Measurements from ENCODE around the gene ST3GAL4.
"Not testable (repeated sequence)": the region's sequence is repeated elsewhere in the genome, so short reads cannot be mapped to it uniquely, and the experiment has no call there.

Gene ST3GAL4

DNA sequence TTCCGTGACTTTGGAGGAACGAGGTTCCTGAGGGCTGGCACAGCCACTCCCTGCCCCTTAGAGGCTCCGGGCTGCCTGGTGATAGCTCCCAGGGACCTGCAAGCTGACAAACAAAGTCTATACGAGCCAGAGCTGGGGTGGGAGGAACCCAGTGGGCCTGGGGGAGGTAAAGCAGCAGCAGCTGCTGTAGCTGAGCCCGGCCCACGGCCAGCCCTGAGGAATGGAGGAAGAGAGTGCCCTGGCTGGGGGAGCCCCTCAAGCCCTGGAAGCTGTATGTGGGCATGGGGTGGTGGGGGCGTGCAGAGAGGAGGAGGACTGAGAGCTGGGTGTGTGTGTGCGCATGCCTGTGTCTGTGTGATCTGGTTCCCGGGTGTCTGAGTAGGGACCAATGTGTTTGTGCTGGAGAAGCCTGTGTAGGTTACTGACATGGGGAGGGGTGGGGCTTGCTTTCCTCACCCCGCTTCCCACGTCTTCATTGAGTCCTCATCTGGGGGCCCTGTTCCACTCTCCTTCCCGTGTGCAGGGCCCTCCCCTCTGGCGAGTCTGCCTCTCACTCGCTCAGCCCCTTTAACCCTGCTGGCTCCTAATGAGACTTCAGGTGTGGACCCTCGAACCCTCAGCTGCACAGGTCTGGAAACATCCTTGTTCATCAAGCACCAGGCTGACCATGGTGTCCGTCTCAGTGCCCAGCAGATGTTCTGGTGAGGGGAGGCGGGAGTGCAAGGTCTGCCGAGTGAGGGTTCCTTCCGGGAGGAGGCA is 10.8 kb downstream of the ST3GAL4 start:
- no peak for DNase-seq

GRCh38 chr11:126366823-126367654 is 11.6 kb downstream of the ST3GAL4 start:
- not testable (repeated sequence) for DNase-seq

DNA sequence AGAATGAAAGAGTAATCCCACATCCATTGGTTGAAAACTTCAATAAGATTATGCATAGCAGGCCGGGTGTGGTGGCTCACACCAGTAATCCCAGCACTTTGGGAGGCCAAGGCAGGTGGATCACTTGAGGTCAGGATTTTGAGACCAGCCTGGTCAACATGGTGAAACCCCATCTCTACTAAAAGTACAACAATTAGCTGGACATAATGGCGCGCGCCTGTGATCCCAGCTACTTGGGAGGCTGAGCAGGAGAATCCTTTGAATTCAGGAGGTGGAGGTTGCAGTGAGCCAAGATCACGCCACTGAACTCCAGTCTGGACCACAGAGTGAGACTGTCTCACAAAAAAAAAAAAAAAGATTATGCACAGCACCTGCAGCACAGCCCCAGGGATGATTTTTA is 12.3 kb downstream of the ST3GAL4 start:
- DNase-seq = not testable (repeated sequence)

DNA sequence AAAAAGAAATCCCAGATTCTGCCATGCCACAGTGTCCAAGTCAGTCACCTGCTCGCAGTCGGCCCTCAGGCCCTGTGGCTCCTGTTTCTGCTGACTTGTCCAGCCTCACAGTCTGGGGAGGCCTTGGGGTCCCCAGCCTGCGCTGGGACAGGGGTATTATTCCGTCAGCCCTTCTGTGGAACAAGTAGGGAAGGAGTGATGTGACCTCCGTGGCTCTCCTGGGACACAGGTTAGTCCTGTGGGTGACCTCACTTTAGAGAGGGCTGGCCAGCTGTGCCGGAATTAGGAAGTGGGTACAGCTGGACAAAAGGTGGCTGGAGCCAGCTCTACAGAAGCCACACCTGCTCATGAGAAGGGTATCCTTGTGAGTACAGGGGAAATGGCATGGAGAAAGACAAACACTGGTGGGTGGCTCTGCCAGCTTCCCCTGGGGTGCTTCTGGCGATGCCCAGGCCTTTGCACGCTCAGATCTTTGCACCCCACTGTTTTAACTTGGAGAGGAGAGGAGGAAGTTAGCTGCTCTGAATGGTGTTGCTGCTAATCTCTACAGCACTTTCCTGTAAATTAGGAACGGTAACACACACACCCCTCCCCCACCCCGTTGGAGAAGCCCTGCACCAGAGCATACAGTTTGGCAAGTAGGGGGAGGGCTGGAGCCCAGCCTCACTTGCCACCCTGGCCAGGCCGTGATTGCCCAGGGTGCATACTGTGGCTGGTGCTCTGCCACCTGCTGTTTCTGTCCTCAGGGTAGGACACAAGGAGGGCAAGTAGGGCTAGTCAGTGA is 13.0 kb downstream of the ST3GAL4 start:
- DNase-seq = peak; percentile 87

DNA sequence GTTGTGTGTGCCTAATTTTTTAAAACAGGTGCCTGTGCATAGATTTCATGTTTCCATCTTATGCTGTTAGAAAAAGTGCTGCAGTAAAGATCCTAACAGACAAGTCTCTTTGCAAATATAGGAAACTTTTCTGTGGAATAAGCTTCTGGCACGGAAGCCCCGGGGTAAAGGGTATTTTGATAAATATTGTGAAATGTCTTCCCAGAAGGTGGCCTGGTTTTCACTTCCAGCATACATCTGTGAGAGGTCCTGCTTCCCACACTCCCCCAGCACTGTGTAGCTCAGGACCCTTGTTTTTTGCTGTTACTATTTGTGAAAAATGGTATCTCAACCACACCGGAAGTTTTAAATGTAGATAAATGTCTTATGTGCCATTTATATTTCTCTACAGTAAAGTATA is 14.5 kb downstream of the ST3GAL4 start:
- DNase-seq = no peak

DNA sequence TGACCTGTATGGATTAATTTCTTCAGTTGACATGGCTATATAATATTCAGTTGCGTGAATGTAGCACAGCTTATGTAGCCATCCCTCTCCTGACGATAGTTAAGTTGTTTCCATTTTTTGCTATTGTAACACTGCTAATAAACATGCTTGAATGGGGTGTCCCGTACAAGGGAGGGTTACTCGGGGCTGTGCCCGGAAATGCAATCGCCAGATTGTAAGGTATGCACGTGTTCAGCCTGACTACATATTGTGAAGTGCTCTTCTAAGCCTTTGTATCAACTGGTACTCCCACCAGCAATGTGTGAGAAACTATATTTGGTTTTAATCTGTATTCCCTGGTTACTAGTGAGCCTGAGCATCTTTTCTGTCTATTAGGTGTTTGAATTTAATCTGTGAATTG is 16.1 kb downstream of the ST3GAL4 start:
- DNase-seq = no peak

DNA sequence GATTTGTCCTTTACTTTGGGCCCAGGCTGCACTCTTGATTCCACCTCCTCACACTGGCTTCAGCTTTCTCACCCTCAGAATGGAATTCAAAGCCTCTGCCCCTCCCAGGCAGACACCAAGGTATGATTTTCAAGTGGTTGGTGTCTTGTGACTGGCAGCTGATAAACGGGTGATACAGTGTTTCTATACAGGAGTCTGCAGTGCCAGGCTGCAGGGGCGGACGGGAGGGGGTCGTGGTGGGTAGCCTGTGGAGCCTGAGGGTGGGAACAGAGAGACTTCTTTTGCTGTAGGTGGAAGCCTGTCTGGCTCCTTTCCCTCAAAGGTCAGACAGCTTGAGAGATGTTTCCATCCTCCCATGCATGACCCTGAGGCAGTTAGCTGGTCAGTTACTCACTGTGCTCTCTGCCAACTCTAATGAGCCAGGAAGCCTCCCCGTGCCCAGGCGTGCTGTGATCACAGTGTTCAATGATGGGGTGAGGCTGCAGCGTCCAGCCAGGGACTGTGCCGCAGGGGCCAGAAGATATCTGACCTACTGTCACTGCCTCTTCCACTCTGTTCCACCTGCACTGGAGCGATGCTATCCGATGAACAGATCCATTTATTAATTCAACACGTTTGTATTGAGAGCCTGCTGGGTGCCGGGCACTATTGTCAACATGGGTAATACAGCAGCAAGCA is 18.0 kb downstream of the ST3GAL4 start:
- not testable (repeated sequence) for DNase-seq

DNA sequence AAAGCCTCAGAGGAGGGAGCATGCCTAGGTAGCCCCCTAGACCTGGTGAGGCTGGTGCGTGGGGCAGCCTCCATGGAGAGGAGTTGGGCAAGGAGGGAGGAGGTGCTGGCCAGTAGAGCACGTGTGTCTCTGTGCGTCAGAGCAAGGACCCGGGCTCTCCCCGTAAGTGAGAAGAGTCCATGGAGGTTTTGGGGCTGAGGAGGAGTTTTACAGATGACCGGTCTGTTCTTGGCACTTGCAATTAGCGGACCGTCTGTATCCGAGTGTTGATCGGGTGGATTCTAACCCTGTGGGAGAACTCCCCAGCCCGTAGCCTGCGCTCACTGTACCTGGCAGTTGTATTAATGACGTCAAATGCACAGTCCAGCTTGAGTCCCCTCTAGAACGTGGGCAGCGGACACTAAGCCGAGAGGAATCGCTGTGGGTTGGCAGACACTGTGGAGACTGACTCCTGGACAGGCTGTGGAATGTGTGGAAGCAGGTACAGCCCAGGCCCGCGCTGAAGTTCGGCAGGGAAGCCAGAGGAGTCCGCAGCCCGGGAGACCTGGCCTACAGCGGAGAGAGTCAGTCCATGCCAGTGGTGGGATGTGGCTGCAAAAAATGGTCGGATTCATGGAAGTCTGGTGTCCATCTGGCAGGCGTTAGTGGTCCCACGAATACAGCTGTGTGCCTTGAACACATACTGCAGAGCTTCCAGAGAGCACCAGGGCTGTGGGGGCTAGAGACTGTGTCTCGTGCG is 19.2 kb downstream of the ST3GAL4 start:
- not testable (repeated sequence) for DNase-seq

- no peak for DNase-seq
Measured at GRCh38 chr11:126375726-126376125, 20.2 kb downstream of the ST3GAL4 start.

DNA sequence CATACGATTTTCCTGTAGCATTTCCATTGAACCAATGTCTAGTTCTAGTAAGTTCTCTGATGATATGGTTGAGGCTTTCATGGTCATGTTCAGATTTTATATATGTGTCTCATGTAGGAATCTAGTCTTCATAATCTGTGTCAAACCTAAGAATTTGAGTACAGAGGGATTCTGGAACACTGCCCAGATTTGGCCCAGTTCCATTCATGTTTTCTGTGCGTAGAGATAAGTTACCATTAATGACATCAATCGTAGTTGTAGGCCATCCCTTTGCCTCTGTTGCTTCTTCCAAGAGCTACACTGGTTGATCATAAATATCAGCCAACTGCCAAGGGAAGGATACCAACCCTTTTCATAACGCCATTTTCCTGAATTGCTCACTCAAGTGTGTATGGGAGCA is 23.3 kb downstream of the ST3GAL4 start:
- no peak for DNase-seq

GRCh38 chr11:126380909-126381308 is 25.4 kb downstream of the ST3GAL4 start:
- no peak for DNase-seq

DNA sequence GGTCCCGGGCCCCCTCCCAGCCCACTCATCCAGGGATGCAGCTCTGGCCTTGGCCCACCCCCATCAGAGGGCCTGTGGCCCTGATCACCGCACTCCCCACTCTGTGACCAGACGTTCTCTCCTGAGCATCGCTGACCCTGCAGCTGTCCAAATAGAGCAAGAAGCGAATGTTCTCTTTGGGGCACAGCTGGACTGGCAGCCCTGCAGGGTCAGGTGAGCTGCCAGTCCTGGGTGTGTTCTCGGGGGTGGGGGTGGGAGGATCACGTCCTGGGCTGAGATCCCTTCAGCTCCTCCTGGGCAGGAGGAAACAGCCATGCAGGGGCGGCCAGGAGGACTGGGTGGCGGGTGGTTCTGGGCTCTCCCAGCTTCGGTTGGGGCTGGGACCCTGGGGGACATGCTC is 26.5 kb downstream of the ST3GAL4 start:
- DNase-seq = not testable (repeated sequence)

DNA sequence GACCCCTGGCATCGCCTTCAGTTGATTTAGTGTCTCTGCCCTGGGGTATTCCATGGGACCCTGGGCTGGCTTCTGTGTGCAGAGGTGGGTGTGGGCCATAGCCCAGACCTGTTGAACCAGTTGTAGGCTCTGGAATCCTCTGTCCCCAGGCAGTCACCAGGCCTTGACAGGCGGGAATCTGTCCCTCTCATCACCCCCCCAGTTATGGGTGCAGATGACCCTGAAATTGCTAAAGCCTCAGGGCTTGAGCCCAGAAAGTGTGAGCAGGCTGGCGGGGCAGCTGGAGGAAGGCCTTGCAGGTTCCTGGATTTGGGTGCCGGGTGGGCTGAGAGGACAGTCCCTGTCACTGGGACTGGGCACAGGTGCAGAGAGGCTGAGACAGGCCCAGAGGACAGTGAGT is 27.2 kb downstream of the ST3GAL4 start:
- not testable (repeated sequence) for DNase-seq

GRCh38 chr11:126383339-126384335 is 28.2 kb downstream of the ST3GAL4 start:
- DNase-seq = no peak

GRCh38 chr11:126384449-126385070 is 29.1 kb downstream of the ST3GAL4 start:
- no peak for DNase-seq

DNA sequence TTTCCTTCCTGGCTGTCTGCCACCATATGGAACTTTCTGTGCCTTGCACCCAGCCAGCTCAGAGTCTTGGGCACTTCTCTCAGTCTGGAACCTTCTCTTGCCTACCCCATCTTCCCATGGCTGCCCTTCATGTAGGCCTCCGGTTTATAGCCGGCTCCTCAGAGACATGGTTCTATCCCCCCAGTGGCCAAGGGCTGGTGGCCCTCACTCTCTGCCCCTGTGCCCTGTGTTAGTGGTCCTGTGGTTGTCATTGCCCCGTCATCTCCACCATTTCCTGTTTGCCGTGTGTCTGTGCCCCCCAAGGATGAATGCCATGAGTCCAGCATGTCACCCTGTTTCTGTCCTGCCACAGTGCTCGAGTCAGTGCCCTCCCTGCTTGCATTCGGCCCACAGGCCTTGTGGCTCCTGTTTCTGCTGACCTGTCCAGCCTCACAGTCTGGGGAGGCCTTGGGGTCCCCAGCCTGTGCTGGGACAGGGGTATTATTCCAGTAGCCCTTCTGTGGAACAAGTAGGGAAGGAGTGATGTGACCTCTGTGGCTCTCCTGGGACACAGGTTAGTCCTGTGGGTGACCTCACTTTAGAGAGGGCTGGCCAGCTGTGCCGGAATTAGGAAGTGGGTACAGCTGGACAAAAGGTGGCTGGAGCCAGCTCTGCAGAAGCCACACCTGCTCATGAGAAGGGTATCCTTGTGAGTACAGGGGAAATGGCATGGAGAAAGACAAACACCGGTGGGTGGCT is 30.7 kb downstream of the ST3GAL4 start:
- DNase-seq = no peak

DNA sequence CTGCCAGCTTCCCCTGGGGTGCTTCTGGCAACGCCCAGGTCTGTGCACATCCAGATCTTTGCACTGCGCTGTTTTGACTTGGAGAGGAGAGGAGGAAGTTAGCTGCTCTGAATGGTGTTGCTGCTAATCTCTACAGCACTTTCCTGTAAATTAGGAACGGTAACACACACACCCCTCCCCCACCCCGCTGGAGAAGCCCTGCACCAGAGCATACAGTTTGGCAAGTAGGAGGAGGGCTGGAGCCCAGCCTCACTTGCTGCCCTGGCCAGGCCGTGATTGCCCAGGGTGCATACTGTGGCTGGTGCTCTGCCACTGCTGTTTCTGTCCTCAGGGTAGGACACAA is 31.2 kb downstream of the ST3GAL4 start:
- DNase-seq = peak; percentile 99

DNA sequence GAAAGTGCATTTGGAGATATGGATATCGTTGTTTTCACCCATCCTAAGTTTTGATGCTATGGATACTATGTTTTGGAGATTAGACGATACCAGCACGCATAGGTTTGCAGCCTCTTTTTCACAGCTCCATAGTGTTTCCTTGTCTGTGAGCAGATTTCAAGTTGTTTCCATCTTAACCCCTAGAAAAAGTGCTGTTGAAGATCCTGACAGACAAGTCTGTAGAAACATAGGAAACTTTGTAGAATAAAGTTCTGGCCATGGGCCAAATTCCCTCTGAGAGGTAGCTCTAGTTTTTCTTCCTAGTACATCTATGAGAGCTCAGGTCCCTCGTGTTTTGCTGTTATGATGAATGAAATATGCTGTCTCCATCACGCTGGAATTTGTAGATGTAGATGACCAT is 32.4 kb downstream of the ST3GAL4 start:
- no peak for DNase-seq

DNA sequence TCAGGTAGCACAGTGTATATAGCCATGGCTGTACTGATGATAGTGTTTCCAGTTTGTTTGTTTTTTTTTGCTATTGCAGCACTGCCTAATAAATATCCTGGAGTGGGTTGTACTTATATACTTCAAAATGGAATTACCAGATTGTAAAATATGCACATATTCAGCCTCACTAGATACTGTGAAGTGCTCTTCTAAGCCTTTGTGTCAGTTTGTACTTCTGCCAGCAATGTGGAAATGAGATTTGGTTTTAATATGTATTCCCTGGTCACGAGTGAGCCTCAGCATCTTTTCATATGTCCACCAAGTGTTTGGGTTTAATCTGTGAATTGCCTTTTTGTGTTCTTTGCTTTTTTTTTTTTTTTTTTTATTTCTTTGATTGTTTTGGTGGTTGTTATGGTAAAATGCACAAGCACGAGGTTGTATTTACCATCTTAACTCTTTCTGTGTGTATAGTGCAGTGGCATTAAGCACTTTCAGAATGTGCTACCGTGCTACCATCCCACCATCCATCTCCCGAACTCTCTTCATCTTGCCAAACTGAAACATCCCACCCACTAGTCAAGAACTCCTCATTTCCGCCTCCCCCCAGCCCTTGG is 34.9 kb downstream of the ST3GAL4 start:
- DNase-seq = no peak
